Endodermal cell (in vitro differentiated cells): ENCODE data around the gene OR10H1. TPM values are rescaled to one million over a fixed set of nuclear protein-coding genes. Genes with fewer than 3 reads are reported as not detected.

Source experiments
- DNase-seq: peaks from one replicate; pipeline ENCODE4 v3.0.0-alpha.2; 2017
- H3K27ac ChIP-seq: 2 replicates; pipeline ENCODE4 v1.5.1; 2013; ENCODE audit warnings: mild to moderate bottlenecking, low read depth, low read length, moderate library complexity
- H3K27me3 ChIP-seq: 2 replicates; pipeline ENCODE4 v1.6.1; 2013; ENCODE audit warnings: mild to moderate bottlenecking, low read length, moderate library complexity; ENCODE audit not compliant: insufficient read depth, control insufficient read depth, poor library complexity, severe bottlenecking
- H3K36me3 ChIP-seq: 2 replicates; pipeline ENCODE4 v1.7.0; 2013; ENCODE audit warnings: mild to moderate bottlenecking, low read length, moderate library complexity; ENCODE audit not compliant: control insufficient read depth, insufficient read depth
- H3K4me1 ChIP-seq: one replicate; pipeline ENCODE4 v1.7.0; 2013; ENCODE audit warnings: low read length; ENCODE audit not compliant: control insufficient read depth, insufficient read depth
- H3K4me3 ChIP-seq: 2 replicates; pipeline ENCODE4 v1.5.1; 2013; ENCODE audit warnings: mild to moderate bottlenecking, low read length, moderate library complexity
- H3K9ac ChIP-seq: 2 replicates; pipeline ENCODE4 v1.6.1; 2013; ENCODE audit warnings: mild to moderate bottlenecking, low read length, moderate library complexity; ENCODE audit not compliant: poor library complexity, severe bottlenecking; ENCODE audit errors: extremely low read depth
- H3K9me3 ChIP-seq: 2 replicates; pipeline ENCODE4 v1.6.1; 2013; ENCODE audit warnings: mild to moderate bottlenecking, low read length, moderate library complexity; ENCODE audit not compliant: control insufficient read depth
- H3K27ac Mint-ChIP-seq: 2 replicates; pipeline ENCODE4 v1.8.0; 2020; ENCODE audit warnings: mixed read lengths
- H3K27me3 Mint-ChIP-seq: 2 replicates; pipeline ENCODE4 v1.8.0; 2021; ENCODE audit warnings: mild to moderate bottlenecking, mixed read lengths; ENCODE audit not compliant: insufficient read depth
- H3K36me3 Mint-ChIP-seq: 2 replicates; pipeline ENCODE4 v1.8.0; 2020; ENCODE audit warnings: low read depth, mixed read lengths
- H3K4me1 Mint-ChIP-seq: 2 replicates; pipeline ENCODE4 v1.8.0; 2020; ENCODE audit warnings: mixed read lengths
- H3K4me3 Mint-ChIP-seq: 2 replicates; pipeline ENCODE4 v1.8.0; 2020; ENCODE audit warnings: mild to moderate bottlenecking, moderate library complexity, mixed read lengths
- H3K9me3 Mint-ChIP-seq: 2 replicates; pipeline ENCODE4 v1.8.0; 2020; ENCODE audit warnings: mild to moderate bottlenecking, mixed read lengths
- WGBS, 2 experiments: methylation state at CpG; one replicate each; pipeline versions ENCODE4 v1.1.5 to v1.1.7; 2013; ENCODE audit warnings: missing lambda C conversion rate in 2 of 2, mixed read lengths in 1 of 2; ENCODE audit not compliant: insufficient coverage in 1 of 2, insufficient read length in 1 of 2; 5-methylcytosine and 5-hydroxymethylcytosine counted together
- total RNA-seq, 2 donors: library from RNA; stranded (reverse); fragmentation: NEBNext Ultra II Directional in 1 of 2; extraction: Animal tissue kit (Norgen Biotek cat#: 25700) in 1 of 2; gene quantifications; 2 replicates in 1 of 2; 3 replicates in 1 of 2; pipeline ENCODE4 v1.2.1, GENCODE V29; 2021
- TF ChIP-seq, protein P1 (sequence below): fragments of 200-600 bp; sonication (generic); conservative IDR thresholded peaks from 2 replicates; pipeline ENCODE4 v1.5.0; 2021; ENCODE audit warnings: antibody characterized with exemption, mild to moderate bottlenecking

Gene OR10H1
- total RNA-seq, 2 donors from 2014 or later, result 0.09 TPM; not detected in 1

DNA sequence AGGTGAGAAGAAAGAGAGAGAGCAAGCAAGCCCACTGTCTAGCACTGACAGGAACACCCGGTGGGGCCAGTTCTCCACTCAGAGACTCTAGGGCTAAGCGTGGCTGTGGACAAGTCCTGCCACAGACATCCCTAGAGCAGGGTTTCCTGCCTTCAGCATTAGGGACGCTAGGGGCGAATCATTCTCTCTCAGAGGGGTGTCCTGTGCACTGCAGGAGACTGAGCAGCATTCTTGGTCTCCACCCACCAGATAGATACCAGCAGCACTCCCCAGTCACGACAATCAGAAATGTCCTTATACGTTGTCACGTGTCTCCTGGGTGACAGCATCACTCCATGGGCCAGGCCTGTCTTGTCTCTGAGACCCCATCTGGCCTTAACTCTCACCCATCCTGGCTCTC lies 1.5 kb downstream of the OR10H1 start:
- WGBS, 2 experiments, result 50 to 62% methylated on average over 4 to 7 of the region's 7 CpGs
- Histone ChIP-seq H3K9ac (no peak overlapping the region), H3K4me3 (no peak overlapping the region), H3K27ac (no peak overlapping the region), H3K36me3 (no peaks in the 10 kb centered on the region), H3K9me3 (peaks cover 39% of the 10 kb centered on the region), H3K27me3 (no peaks in the 10 kb centered on the region), H3K4me1 (no peaks in the 10 kb centered on the region)
- Mint-ChIP-seq H3K9me3 (peaks cover 92% of the 10 kb centered on the region), H3K4me3 (no peak overlapping the region), H3K27ac (no peak overlapping the region), H3K4me1 (no peaks in the 10 kb centered on the region), H3K27me3 (no peaks in the 10 kb centered on the region), H3K36me3 (no peaks in the 10 kb centered on the region)
- DNase-seq, result no peak
- TF ChIP-seq, protein P1, sequence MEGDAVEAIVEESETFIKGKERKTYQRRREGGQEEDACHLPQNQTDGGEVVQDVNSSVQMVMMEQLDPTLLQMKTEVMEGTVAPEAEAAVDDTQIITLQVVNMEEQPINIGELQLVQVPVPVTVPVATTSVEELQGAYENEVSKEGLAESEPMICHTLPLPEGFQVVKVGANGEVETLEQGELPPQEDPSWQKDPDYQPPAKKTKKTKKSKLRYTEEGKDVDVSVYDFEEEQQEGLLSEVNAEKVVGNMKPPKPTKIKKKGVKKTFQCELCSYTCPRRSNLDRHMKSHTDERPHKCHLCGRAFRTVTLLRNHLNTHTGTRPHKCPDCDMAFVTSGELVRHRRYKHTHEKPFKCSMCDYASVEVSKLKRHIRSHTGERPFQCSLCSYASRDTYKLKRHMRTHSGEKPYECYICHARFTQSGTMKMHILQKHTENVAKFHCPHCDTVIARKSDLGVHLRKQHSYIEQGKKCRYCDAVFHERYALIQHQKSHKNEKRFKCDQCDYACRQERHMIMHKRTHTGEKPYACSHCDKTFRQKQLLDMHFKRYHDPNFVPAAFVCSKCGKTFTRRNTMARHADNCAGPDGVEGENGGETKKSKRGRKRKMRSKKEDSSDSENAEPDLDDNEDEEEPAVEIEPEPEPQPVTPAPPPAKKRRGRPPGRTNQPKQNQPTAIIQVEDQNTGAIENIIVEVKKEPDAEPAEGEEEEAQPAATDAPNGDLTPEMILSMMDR, result no peak

DNA sequence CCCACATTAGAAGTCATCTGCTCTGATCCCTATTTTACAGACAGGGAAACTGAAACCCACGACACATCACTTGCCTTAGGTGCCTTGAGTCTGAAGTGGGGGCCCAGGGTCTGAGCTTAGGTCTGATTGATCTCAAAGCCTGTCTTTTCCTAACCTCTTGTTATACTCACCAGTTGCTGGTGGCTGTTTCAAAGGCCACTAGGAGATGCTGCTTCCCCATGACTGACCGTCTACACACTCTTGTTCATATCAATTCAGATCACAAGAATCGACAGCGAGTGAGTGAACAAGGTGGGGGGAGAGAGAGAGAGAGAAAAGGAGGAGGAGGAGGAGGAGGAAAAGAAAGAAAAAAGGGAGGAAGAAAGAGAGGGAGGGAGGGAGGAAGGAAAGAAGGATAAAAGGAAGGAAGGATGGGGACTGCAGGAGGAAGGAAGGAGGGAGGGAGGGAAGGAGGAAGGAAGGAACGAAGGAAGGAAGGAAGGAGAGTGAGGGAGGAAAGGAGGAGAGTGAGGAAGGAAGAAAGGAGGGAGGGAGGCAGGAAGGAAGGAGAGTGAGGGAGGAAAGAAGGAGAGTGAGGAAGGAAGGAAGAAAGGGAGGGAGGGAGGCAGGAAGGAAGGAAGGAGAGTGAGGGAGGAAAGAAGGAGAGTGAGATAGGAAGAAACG lies 3.3 kb downstream of the OR10H1 start:
- no peak overlapping the region for H3K27ac Mint-ChIP-seq
- no peaks in the 10 kb centered on the region for H3K36me3 Mint-ChIP-seq
- H3K27me3 ChIP-seq, result no peaks in the 10 kb centered on the region
- no peaks in the 10 kb centered on the region for H3K36me3 ChIP-seq
- H3K27ac ChIP-seq, result no peak overlapping the region
- WGBS, 2 experiments, result 31 to 60% methylated on average over 3 to 6 of the region's 6 CpGs
- TF ChIP-seq, protein P1, result no peak
- H3K27me3 Mint-ChIP-seq, result no peaks in the 10 kb centered on the region
- H3K4me3 Mint-ChIP-seq, result no peak overlapping the region
- peaks cover 31% of the 10 kb centered on the region for H3K9me3 ChIP-seq
- no peak for DNase-seq
- no peaks in the 10 kb centered on the region for H3K4me1 Mint-ChIP-seq
- no peak overlapping the region for H3K9ac ChIP-seq
- H3K9me3 Mint-ChIP-seq, result peaks cover 92% of the 10 kb centered on the region
- no peaks in the 10 kb centered on the region for H3K4me1 ChIP-seq
- H3K4me3 ChIP-seq, result no peak overlapping the region

DNA sequence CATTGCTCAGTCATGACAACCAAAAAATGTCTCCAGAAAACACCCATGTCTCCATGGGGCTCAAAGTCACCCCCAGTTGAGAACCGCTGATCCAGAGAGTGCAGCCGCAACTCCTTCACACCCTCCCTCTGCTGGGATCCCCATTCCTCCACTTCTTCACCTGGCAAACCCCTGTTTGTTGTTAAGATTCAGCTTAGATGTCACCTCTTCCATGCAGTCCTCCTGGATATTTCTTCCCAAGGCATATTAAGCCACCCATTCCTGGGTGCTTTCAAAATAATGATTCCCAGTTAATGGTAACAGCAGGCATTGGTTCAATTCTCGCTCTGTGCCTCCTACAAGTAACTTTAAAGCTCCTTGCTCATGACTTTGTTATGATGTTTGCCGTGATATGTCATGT lies 4.0 kb downstream of the OR10H1 start:
- Mint-ChIP-seq H3K27ac (no peak overlapping the region), H3K9me3 (peaks cover 92% of the 10 kb centered on the region), H3K4me1 (no peaks in the 10 kb centered on the region), H3K36me3 (no peaks in the 10 kb centered on the region), H3K27me3 (no peaks in the 10 kb centered on the region), H3K4me3 (no peak overlapping the region)
- Histone ChIP-seq H3K36me3 (no peaks in the 10 kb centered on the region), H3K4me3 (no peak overlapping the region), H3K27ac (no peak overlapping the region), H3K9me3 (peaks cover 28% of the 10 kb centered on the region), H3K4me1 (no peaks in the 10 kb centered on the region), H3K9ac (no peak overlapping the region), H3K27me3 (no peaks in the 10 kb centered on the region)
- DNase-seq, result no peak
- TF ChIP-seq, protein P1, result no peak
- 45 to 77% methylated on average over 3 to 4 of the region's 4 CpGs for WGBS, 2 experiments
